GM18498 (cell line): Measurements from ENCODE around the gene POLD2.
"Not testable (repeated sequence)": the region's sequence is repeated elsewhere in the genome, so short reads cannot be mapped to it uniquely, and the experiment has no call there.

Experiments used
- ATAC-seq: cut with Tn5 transposase; IDR thresholded peaks from one replicate; pipeline ENCODE4 v1.9.1; 2021; ENCODE audit warnings: mild to moderate bottlenecking, moderate library complexity; ENCODE audit not compliant: unreplicated experiment

Gene POLD2

DNA sequence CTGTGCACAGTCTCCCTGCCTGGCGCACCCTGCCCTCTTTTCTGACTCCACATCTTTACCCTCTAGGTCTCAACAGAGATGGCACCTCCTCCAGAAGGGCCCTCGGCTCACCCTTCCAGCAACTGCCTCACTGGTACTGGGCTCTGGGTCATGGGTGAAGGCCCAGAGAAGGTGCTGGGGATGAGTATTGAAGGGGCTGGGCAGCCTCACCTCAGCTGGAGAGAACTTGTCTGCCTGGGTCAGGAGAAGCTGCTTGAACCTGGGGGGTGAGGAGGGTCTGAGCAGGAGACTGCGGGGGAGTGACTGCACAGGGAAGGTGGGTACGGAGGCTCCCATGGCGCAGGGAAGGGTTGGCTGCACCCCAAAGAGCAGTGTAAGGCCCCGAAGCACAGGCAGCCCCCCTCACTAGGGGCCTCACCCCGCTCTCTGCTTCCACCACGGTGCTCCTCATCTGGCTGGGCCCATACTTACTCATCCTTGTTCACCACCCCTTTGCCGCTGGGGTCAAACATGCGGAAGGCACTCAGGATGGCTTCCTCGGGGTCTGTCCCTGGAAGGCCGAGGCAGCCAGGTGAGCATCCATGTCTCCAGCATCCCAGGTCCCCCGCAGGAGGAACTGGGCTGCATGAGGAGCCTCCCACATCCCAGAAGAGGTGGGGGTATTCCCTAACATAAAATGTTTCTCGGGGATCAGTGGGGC lies 16.1 kb upstream of the POLD2 start:
- ATAC-seq, result no peak

DNA sequence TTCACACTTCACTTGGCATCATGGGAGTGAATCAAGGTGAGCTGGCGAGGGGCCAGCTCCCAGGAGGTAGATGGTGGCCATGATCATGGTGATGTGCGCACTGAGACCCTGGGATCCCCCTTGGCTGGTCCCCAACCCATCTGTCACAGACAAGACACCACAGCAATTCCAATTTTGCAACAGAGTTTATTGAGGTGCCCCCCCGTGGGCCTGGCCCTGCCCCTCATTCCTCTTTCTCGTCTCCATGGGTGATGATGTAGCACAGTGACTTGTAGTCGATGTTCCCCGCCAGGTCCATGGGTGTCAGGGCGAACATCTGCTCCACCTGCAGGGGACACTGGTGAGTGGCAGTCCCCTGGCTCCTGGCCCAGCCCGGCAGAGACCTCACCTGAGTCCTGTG lies 15.3 kb upstream of the POLD2 start:
- no peak for ATAC-seq

DNA sequence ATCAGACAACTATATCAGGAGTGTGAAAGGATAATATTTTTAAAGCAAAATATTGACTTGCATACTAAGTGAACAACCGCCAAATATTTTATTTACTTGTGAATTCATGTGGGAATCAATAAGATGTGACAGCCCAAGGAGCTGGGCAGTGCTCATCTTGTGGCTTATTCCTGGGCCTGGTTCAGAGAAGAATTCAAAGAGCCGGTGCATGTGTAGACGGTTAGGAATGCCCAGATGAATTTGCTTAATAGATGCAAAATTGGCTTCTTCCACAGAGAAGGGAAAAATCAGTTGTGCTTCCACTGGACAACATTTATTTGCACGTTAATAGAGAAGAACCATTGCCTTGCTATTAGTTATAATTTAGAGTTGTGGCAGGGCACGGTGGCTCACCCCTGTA lies 13.4 kb upstream of the POLD2 start:
- no peak for ATAC-seq

GRCh38 chr7:44134943-44135628 lies 11.7 kb upstream of the POLD2 start:
- ATAC-seq, result no peak

DNA sequence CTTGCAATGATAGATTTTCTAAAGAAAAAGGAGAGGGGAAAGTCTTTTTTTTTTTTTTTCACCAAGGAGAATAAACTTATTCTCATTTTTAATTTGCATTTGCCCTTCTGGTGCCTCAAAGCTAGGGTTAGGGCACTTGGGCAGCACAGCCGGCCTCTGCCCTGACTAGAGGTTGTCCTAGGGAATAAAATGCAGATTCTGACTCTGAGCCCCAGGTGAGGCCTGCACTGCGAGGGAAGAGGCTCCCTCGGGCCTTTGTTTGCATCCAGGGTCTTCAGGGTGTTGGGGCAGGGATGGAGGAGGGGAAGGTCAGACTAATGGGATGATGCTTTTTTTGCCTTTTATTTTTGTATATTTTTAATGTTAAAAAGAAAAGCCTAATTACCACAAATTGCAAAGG lies 9.9 kb upstream of the POLD2 start:
- no peak for ATAC-seq

DNA sequence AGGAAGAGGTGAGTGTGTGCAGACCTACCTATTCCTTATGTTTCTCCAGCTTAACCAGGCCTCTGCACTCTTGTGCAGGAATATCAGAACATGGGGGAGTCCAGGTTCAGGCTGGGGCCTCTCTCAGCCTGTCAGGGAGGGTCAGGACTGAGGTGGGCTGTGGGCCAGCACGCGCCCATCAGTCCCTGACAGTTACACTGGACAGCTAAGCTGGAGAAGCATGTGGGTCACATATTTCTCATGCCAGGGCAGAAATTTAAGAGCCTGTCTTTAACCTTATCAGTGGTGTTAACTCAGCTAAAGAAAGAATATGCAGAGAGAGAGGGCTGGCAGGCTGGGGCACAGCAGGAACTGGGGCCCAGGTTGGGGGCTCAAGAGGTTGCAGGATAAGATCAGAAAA lies 8.7 kb upstream of the POLD2 start:
- no peak for ATAC-seq

- no peak for ATAC-seq
Measured at GRCh38 chr7:44131173-44132029, 8.1 kb upstream of the POLD2 start.

DNA sequence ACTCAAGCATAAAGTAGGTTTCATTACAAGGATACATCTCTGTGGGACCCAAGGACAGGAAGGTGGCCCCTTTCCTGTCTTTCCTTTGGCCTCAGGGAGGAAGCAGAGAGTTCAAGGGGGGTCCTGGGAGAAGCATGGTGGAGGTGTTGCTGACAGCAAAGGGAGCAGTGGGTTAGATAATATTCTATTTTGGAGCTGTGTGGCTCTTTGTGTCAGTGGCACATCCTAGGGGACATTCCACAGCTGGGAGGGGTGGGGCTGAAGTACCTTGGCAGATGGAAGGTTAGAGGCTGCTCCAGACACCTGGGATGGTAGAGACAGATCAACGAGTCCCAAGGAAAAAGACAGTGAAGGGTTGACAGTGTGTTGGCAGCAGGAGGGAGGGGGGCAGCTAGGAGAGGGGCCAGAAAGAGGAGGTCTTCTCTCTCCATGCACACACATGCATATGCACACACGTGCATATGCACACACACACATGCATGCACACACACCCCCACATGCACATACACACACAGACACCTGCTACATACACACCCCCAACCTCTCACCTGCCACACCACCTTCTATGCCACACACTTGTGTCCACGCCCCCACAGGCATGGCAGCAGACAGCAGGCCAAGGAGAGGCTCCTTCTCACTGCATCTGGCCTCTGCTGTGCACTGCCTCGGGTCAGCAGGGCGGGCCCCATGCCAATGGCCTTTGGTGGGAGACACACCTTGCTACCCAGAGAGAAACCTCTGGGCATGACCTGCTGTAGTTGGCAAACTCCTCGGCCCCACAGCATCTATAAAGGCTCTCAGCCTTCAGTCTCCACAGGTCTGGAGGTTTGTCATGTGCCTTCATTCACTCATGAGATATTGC lies 5.6 kb upstream of the POLD2 start:
- ATAC-seq, result no peak

DNA sequence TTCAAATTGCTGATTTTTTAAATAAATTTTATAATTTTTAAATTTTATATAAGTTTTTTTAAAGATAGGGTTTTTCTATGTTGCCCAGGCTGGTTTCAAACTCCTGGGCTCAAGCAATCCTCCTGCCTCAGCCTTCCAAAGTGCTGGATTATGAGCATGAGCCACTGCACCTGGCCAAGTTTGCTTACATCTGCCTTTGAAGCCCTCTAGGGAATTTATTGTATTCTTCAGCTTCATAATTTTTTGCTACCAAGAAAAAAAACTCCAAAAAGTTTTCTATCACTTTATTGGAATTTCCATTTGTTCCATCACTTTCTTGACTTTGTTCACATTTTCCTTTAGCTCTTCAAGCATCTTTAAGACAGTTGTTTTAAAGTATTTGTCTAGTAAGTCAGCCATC lies 3.8 kb upstream of the POLD2 start:
- no peak for ATAC-seq

DNA sequence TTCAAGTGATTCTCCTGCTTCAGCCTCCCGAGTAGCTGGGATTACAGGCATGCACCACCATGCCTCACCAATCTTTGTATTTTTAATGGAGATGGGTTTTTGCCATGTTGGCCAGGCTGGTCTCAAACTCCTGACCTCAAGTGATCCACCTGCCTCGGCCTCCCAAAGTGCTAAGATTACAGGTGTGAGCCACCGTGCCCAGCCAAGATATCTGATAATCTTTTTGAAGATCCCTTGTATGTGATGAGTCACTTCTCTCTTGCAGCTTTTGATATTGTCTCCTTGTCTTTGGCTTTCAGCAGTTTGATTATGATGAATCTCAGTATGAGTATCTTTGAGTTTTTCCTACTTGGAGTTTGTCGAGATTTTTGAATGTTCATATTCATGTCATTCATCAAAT lies 3.2 kb upstream of the POLD2 start:
- ATAC-seq, result not testable (repeated sequence)

GRCh38 chr7:44124822-44125202 lies 1.5 kb upstream of the POLD2 start:
- ATAC-seq, result no peak

GRCh38 chr7:44122529-44122928 lies 819 bp downstream of the POLD2 start:
- ATAC-seq, result no peak

DNA sequence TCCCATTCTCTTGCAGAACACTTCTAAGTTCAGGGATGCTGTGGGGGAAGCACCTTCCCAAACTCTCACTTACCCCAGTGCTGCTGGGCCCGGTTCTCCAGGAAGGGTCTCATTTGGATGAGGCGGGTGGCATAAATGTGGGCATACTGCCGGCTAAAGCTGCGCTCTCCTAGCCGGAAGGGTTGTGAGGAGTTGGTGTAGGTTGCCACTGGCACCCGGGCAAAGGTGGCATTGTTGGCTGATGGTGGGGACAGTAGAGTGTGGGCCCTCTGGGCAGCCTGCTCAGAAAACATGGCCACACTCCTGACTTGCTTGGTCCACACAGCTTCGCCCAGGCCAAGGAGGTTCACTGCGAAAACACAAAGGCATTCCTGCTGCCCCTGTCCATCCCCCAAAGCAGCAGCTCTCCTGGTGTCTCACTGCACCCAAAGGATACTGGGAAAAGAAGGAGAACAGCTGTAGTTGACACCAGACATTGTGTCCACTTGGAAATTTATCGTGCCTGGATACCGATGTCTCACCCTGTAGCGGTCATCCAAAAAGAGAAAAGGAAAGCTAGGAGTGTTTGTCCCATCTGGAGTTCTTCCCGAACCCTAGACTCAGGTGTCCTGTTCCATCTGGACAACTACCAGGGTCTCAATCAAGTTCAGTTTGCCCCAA lies 1.5 kb downstream of the POLD2 start:
- ATAC-seq, result no peak

DNA sequence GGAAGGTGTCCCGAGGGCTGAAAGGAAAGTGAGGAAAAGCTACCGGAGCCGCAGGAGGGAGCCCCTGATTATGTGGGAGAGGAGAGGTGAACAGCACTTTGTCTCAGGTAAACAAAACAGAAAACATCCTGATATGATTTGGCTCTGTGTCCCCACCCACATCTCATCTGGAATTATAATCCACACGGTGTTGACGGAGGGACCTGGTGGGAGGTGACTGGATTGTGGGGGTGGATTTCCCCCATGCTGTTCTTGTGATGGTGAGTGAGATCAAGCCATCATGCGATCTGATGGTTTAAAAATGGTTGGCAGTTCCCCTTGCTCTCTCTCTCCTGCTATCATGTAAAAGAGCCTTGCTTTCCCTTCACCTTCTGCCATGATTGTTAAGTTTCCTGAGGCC lies 3.0 kb downstream of the POLD2 start:
- ATAC-seq, result no peak

DNA sequence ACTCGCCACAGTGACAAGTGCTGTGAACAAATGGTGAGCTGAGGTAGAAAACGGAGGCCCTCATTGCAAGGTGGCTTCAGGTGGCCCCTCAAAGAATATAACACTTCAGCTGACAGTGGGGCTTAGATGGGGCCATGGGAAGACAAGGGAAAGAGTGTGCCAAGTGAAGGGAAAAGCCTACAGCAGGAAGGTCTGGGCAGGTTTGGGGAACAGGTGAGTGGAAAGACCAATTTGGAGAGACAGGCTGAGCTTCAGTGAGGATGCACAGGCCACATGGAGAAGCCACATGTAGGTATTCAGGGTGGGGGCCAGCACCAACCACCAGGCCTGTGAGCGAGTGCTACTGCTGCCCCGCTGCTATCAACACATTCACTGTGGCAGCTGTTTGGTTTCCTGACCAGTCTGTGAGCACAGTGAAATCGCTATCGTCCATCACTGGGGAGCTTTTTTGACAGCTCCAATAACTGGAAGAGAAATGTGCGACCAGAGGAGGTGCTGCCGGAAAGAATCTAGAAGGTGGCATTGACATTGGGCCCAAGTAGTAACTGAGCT lies 3.4 kb downstream of the POLD2 start:
- ATAC-seq, result no peak

DNA sequence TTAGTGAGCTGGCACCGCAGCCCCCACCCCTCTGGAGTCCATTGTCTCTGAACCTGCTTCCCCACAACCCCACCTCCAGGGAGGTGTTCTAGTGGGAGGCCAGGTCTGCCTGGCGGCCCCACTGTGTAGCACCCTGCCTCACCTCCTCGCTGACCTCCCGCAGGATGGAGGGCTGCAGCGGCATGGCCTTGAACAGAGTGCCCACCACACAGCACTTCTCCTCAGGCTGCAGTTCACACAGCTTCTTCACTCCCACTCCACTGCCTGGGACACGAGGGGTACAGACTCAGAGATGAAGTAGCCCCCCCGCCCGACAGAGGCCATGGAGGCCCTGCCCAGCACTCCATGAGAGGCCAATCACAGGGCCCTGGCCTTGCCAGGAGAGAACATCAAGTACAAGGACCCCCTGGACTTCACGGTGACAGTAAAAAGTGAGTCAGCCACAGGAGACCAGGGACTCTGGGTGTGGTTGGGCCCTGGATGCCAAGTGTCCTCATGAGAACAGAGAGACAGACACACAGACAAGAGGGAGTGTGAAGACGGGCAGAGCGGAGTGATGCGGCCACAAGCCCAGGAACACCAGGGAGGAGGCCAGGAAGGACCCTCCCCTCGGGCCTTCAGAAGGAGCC lies 5.4 kb downstream of the POLD2 start:
- no peak for ATAC-seq

- ATAC-seq, result no peak
Measured at GRCh38 chr7:44116789-44117666, 6.3 kb downstream of the POLD2 start.

DNA sequence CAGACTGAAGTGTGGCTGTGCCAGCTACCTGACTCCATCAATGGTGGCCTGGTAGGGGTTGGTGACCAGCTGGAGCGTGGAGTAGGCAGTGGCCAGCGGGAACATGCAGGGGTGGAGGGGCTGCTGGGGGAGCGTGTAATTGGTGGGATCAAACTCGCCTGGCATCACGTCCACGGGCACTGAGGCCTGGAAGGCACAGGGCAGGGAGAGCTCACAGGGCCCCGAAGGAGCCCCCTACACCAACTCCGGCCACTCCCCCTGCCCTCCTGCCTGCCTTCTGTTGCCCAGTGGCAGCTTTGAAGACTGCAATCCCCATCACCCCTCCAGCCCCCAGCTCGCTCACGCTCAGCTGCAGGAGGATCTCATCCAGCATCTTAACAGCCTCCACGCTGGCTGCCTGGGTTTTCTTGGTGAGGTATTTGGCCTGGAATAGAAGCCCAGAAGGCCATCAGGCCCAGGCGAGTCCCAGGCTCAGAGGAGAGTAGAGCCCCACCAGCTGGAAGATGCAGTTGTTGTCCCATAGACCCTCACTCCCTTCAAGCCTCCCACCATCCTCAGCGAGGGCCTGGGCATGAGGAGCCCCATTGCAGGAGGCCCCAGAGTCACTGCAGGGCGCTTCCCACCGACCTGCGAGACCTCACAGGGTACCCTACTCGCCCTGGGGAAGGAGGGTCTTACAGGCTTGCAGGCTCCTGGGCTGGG lies 7.1 kb downstream of the POLD2 start:
- ATAC-seq, result no peak
